Measurements from ENCODE around the gene KIRREL3.

DNA sequence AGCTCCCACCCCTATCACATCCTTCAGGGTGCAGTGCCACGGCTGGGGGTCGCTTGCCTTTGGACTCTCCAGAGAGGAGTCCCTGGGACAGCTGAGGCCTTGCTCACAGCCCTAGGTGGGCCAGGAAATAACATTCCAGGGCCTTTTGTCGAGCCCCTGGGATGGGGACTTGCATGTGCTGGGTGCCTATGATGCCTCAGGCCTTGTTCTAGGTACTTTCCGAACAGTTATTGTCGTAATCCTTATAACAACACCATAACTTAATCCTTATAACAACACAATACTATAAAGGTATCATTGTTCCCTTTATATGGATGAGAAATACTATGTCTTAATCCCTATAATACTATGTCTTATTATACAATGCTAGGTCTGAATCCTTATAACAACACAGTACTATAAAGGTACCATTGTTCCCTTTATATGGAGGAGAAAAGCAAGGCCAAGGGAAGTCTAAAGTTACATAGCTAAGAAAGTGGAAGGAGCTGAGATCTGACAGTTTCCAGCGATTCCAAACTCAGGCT is 408.5 kb downstream of the KIRREL3 start:
- TF ChIP-seq, protein P1, sequence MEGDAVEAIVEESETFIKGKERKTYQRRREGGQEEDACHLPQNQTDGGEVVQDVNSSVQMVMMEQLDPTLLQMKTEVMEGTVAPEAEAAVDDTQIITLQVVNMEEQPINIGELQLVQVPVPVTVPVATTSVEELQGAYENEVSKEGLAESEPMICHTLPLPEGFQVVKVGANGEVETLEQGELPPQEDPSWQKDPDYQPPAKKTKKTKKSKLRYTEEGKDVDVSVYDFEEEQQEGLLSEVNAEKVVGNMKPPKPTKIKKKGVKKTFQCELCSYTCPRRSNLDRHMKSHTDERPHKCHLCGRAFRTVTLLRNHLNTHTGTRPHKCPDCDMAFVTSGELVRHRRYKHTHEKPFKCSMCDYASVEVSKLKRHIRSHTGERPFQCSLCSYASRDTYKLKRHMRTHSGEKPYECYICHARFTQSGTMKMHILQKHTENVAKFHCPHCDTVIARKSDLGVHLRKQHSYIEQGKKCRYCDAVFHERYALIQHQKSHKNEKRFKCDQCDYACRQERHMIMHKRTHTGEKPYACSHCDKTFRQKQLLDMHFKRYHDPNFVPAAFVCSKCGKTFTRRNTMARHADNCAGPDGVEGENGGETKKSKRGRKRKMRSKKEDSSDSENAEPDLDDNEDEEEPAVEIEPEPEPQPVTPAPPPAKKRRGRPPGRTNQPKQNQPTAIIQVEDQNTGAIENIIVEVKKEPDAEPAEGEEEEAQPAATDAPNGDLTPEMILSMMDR (IDR thresholded peaks at IDR 0.05), result no peak
- no peak for TF ChIP-seq POLR2A (IDR thresholded peaks at IDR 0.05)

All from esophagus squamous epithelium (tissue), 4 donors.